SU-DHL-6 (cell line): ENCODE results near the gene DHRS11.

Source experiments
- H2AFZ ChIP-seq: fragments of 200-600 bp; sonication (generic); 2 replicates; pipeline ENCODE4 v1.6.1; 2014; ENCODE audit warnings: low read depth, mild to moderate bottlenecking, moderate library complexity, mixed read lengths, antibody characterized with exemption, low read length; ENCODE audit not compliant: severe bottlenecking
- H3F3A ChIP-seq: fragments of 200-600 bp; shearing (Covaris generic); 2 replicates; pipeline ENCODE4 v1.6.0; 2016; ENCODE audit warnings: antibody characterized with exemption, mild to moderate bottlenecking; ENCODE audit not compliant: insufficient read depth
- H3K27ac ChIP-seq: fragments of 200-600 bp; sonication (generic); 2 replicates; pipeline ENCODE4 v1.5.1; 2016; ENCODE audit warnings: low read depth, mild to moderate bottlenecking, low read length, moderate library complexity, mixed read lengths
- H3K27me3 ChIP-seq: fragments of 200-600 bp; sonication (generic), shearing (Covaris generic); 2 replicates; pipeline ENCODE4 v1.6.0; 2014; ENCODE audit warnings: mild to moderate bottlenecking, low read length
- H3K36me3 ChIP-seq: fragments of 200-600 bp; sonication (generic); 2 replicates; pipeline ENCODE4 v1.6.1; 2014; ENCODE audit warnings: mild to moderate bottlenecking, low read length, mixed read lengths
- H3K4me2 ChIP-seq: fragments of 300-600, 200-600 bp; shearing (Covaris generic), sonication (generic); 2 replicates; pipeline ENCODE4 v1.6.0; 2014; ENCODE audit warnings: low read length, low read depth, mild to moderate bottlenecking; ENCODE audit not compliant: poor library complexity, severe bottlenecking
- H3K4me3 ChIP-seq: fragments of 200-600 bp; sonication (generic); 2 replicates; pipeline ENCODE4 v1.5.1; 2014; ENCODE audit warnings: antibody characterized with exemption, low read length, mild to moderate bottlenecking, mixed read lengths; ENCODE audit not compliant: insufficient read depth, poor library complexity, severe bottlenecking
- H3K79me2 ChIP-seq: fragments of 200-600 bp; sonication (generic); 2 replicates; pipeline ENCODE4 v1.6.1; 2014; ENCODE audit warnings: mild to moderate bottlenecking, low read length, moderate library complexity; ENCODE audit not compliant: insufficient read depth
- H3K9ac ChIP-seq: fragments of 200-600 bp; sonication (generic); 2 replicates; pipeline ENCODE4 v1.7.0; 2014; ENCODE audit warnings: mild to moderate bottlenecking, low read length
- H3K9me2 ChIP-seq: fragments of 200-600 bp; sonication (generic); replicated peaks from 2 replicates; pipeline ENCODE4 v1.6.1; 2014; ENCODE audit warnings: low read length; ENCODE audit not compliant: insufficient read depth
- H3K9me3 ChIP-seq: fragments of 200-600 bp; sonication (generic); 2 replicates; pipeline ENCODE4 v1.6.1; 2014; ENCODE audit warnings: low read length, mixed read lengths; ENCODE audit not compliant: insufficient read depth
- H4K20me1 ChIP-seq: fragments of 200-600 bp; sonication (generic); 2 replicates; pipeline ENCODE4 v1.6.1; 2014; ENCODE audit warnings: low read depth, mild to moderate bottlenecking, antibody characterized with exemption, low read length, moderate library complexity, mixed read lengths
- CTCF ChIP-seq: fragments of 200-600 bp; sonication (generic); IDR thresholded peaks from one replicate; pipeline ENCODE4 v1.5.1; 2017; ENCODE audit warnings: antibody characterized with exemption, mild to moderate bottlenecking, low read length, moderate library complexity; ENCODE audit not compliant: insufficient read depth, poor library complexity, severe bottlenecking
- EZH2phosphoT487 ChIP-seq: fragments of 200-600 bp; sonication (generic), shearing (Covaris generic); conservative IDR thresholded peaks from 2 replicates; pipeline ENCODE4 v1.6.1; 2018; ENCODE audit warnings: mild to moderate bottlenecking, antibody characterized with exemption, low read length, moderate library complexity, mixed read lengths

Gene DHRS11

DNA sequence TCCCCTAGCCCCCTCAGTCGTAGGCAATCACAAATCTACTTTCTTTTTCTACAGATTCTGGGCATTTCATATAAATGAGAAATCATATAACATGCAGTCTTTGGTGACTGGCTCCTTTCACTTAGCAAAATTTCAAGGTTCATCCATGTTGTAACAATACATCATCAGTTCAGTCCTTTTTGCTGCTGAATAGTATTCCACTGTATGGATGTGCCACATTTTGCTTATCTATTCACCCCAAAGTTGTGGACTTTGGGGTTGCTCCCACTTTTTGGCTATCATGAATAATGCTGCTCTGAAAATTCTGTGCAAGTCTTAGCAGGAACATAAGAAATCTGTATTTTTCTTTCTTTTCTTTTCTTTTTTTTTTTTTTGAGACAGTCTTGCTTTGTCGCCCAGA lies 48.7 kb downstream of the DHRS11 start:
- Histone ChIP-seq H3K9me3 (no peaks in the 10 kb centered on the region), H3K36me3 (no peaks in the 10 kb centered on the region), H3F3A (no peaks in the 10 kb centered on the region), H3K27me3 (no peaks in the 10 kb centered on the region), H3K79me2 (no peaks in the 10 kb centered on the region), H4K20me1 (no peaks in the 10 kb centered on the region), H3K9me2 (no peaks in the 10 kb centered on the region), H3K27ac (no peak overlapping the region), H3K4me2 (no peak overlapping the region), H3K9ac (no peak overlapping the region), H3K4me3 (no peak overlapping the region), H2AFZ (no peak overlapping the region)
- TF ChIP-seq CTCF = no peak

DNA sequence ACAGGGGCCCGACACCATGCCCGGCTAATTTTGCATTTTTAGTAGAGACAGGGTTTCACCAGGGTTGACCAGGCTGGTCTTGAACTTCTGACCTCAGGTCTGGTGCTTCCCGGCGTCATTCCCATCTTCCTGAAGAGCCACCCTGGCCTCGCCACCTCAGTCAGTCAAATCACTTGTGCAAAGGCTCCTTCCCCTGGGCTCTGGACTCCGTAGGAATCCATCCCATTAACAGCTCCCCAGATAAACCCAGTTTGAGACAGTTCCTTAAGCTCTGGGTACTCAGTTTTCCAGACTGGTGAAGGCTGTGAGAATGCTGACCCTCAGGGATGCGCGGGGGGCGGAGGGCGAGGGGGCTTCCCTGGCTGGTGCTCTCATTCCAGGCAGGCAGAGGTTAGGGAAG lies 49.2 kb downstream of the DHRS11 start:
- Histone ChIP-seq H3K79me2 (no peaks in the 10 kb centered on the region), H3K27me3 (no peaks in the 10 kb centered on the region), H3K36me3 (no peaks in the 10 kb centered on the region), H3F3A (no peaks in the 10 kb centered on the region), H4K20me1 (no peaks in the 10 kb centered on the region), H3K9me2 (no peaks in the 10 kb centered on the region), H3K27ac (no peak overlapping the region), H2AFZ (no peak overlapping the region), H3K9me3 (no peaks in the 10 kb centered on the region), H3K4me2 (no peak overlapping the region), H3K4me3 (no peak overlapping the region), H3K9ac (no peak overlapping the region)
- TF ChIP-seq EZH2phosphoT487 (no peak), CTCF (no peak)

DNA sequence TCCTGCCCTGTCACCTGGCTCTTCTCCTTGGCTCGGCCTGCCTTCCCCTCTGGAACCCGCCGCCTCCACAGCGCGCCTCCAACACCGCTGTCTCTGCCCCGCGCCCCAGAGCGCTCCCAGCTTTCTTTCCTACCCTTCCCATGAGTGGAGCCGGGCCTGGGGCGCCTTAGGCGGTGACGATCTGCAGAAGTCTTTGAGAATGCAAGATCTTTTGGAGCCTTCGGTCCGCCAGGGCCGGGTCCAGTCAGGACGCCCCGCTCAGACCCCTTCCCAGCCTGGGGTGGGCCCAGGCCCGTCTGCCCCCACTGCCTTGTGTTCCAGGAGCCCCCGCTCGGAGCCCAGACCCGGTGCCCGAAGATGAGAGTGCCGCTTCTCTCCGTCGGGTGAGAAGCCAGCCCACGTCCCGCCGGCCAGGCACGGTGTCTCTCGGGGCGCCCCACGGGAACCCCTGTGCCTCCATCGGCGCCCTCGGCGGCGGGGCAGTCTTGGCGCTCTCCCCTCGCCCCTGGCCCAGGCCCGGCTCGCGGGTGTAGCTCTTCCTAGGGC lies 49.7 kb downstream of the DHRS11 start:
- no peaks in the 10 kb centered on the region for H3K9me3 ChIP-seq
- H3K79me2 ChIP-seq = no peaks in the 10 kb centered on the region
- H4K20me1 ChIP-seq = no peaks in the 10 kb centered on the region
- no peak overlapping the region for H3K27ac ChIP-seq
- no peaks in the 10 kb centered on the region for H3K27me3 ChIP-seq
- H3K4me3 ChIP-seq = no peak overlapping the region
- H3F3A ChIP-seq = no peaks in the 10 kb centered on the region
- H3K4me2 ChIP-seq = no peak overlapping the region
- H3K36me3 ChIP-seq = no peaks in the 10 kb centered on the region
- H3K9me2 ChIP-seq = no peaks in the 10 kb centered on the region
- TF ChIP-seq CTCF (no peak), EZH2phosphoT487 (no peak)
- H3K9ac ChIP-seq = no peak overlapping the region
- no peak overlapping the region for H2AFZ ChIP-seq
